Gastrocnemius medialis (tissue), 4 donors: ENCODE data around the gene CFAP299. TPM values are rescaled to one million over a fixed set of nuclear protein-coding genes. Genes with fewer than 3 reads are reported as not detected.

Source experiments
- ATAC-seq, 2 donors: fragments of 150-250 bp; one replicate each; pipeline ENCODE4 v1.9.1; 2016
- DNase-seq, 2 donors: peaks; one replicate each; pipeline ENCODE4 v3.0.0-alpha.2; 2019
- H3K27ac ChIP-seq, 4 donors: fragments of 200-600 bp; sonication (generic); 1 replicate in 1 of 4; 2 replicates in 3 of 4; pipeline ENCODE4 v1.5.1; 2016 to 2018; ENCODE audit warnings: mild to moderate bottlenecking in 2 of 4, moderate library complexity in 1 of 4
- H3K27me3 ChIP-seq, 3 donors: fragments of 200-600 bp; sonication (generic) in 2 of 3; 1 replicate in 1 of 3; 2 replicates in 2 of 3; pipeline versions ENCODE4 v1.5.1 to v1.6.0; 2016 to 2019; ENCODE audit warnings: mild to moderate bottlenecking in 1 of 3, moderate library complexity in 1 of 3
- H3K36me3 ChIP-seq, 2 donors: fragments of 200-600 bp; sonication (generic) in 1 of 2; one replicate each; pipeline ENCODE4 v1.5.1; 2017 to 2018
- H3K4me1 ChIP-seq, 2 donors: fragments of 200-600 bp; sonication (generic) in 1 of 2; one replicate each; pipeline ENCODE4 v1.5.1; 2016 to 2017; ENCODE audit warnings: mild to moderate bottlenecking in 2 of 2
- H3K4me3 ChIP-seq, 4 donors: fragments of 200-600 bp; sonication (generic) in 3 of 4; 1 replicate in 1 of 4; 2 replicates in 3 of 4; pipeline ENCODE4 v1.5.1; 2016 to 2019; ENCODE audit warnings: mild to moderate bottlenecking in 2 of 4
- H3K9me3 ChIP-seq, 3 donors: fragments of 200-600 bp; sonication (generic) in 2 of 3; 1 replicate in 1 of 3; 2 replicates in 2 of 3; pipeline ENCODE4 v1.5.1; 2016 to 2019
- POLR2A ChIP-seq, 2 donors: fragments of 450-650 bp; IDR thresholded peaks; one replicate each; pipeline ENCODE4 v1.6.1; 2017; ENCODE audit warnings: antibody characterized with exemption in 2 of 2, mild to moderate bottlenecking in 2 of 2, moderate library complexity in 2 of 2
- in situ Hi-C, 4 donors: fragments of 200-750 bp; cut with MboI; loops; one replicate each; pipeline versions ENCODE4 v1.15.0 to v1.8.0; 2017; ENCODE audit warnings: low sequenced_read_pairs in 4 of 4
- intact Hi-C: fragments of 100-400 bp; cut with DNase I; formaldehyde crosslinking; loops from one replicate; pipeline ENCODE4 v1.15.1; 2023; ENCODE audit warnings: low total_unique reads
- total RNA-seq, 4 donors: library from RNA; depleted of rRNA; stranded (reverse); fragments of >200 nt; gene quantifications; one replicate each; pipeline versions ENCODE4 v1.1.0 to v1.2.3, GENCODE V29; 2016
- TF ChIP-seq, protein P1 (sequence below), 5 experiments: fragments of 450-650 bp in 3 of 5; fragments of 200-600 bp in 2 of 5; sonication (generic) in 2 of 5; IDR thresholded peaks in 4 of 5; conservative IDR thresholded peaks in 1 of 5; 1 replicate in 4 of 5; 2 replicates in 1 of 5; pipeline ENCODE4 v1.5.1; 2016 to 2019; ENCODE audit warnings: antibody characterized with exemption in 5 of 5, mild to moderate bottlenecking in 3 of 5, moderate library complexity in 3 of 5

CFAP299 gene
- total RNA-seq, 4 donors from 2014 or later = not detected

DNA sequence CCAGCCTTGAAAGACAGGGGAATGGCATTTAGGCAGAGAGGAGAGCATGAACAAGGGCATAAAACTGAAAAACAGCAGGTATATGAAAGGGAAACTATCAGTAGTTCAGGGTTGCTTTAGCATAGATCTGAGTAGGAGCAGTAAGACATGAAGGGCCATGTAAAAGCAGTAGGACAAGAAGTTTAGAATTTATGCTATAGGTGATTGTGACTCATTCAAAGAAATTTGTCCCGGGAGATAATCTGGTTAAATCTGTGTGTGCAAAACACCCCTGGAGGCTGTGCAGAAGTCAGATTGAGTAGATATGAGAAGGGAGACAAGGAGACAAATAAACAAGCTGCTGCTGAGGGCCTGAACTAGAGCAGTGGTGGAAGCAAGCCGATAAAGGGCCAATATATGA lies 585.9 kb downstream of the CFAP299 start:
- H3K4me3 ChIP-seq = no peak overlapping the region
- TF ChIP-seq POLR2A (IDR thresholded peaks at IDR 0.05) = no peak
- TF ChIP-seq, protein P1, sequence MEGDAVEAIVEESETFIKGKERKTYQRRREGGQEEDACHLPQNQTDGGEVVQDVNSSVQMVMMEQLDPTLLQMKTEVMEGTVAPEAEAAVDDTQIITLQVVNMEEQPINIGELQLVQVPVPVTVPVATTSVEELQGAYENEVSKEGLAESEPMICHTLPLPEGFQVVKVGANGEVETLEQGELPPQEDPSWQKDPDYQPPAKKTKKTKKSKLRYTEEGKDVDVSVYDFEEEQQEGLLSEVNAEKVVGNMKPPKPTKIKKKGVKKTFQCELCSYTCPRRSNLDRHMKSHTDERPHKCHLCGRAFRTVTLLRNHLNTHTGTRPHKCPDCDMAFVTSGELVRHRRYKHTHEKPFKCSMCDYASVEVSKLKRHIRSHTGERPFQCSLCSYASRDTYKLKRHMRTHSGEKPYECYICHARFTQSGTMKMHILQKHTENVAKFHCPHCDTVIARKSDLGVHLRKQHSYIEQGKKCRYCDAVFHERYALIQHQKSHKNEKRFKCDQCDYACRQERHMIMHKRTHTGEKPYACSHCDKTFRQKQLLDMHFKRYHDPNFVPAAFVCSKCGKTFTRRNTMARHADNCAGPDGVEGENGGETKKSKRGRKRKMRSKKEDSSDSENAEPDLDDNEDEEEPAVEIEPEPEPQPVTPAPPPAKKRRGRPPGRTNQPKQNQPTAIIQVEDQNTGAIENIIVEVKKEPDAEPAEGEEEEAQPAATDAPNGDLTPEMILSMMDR (IDR thresholded peaks at IDR 0.05 in 4 of 5, conservative IDR thresholded peaks at IDR 0.05 in 1 of 5) = no peak
- ATAC-seq = no peak
- H3K9me3 ChIP-seq = no peaks in the 10 kb centered on the region
- no peaks in the 10 kb centered on the region for H3K27me3 ChIP-seq
- no peaks in the 10 kb centered on the region for H3K4me1 ChIP-seq
- H3K36me3 ChIP-seq = no peaks in the 10 kb centered on the region
- no peak for DNase-seq
- in situ Hi-C loops (no loop called here), intact Hi-C loops (no loop called here)
- no peak overlapping the region for H3K27ac ChIP-seq

DNA sequence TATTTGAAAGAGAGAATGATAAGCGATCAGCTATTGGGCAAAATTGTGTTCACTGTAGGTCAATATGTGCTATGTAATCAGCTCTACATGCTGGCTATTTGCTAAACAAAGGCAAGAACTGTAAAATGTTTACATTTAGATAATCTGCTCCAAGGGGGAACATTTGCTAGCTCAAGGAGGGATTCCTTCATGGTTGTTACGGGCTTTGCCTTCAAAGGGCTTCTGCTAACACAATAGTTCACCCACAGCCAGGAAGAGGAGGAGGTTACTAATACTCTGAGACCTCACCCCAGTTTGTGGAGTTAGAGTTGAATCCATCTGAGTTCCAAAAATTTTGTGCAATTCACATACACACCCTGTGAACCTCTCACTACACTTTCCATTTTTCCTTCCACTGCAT lies 587.4 kb downstream of the CFAP299 start:
- DNase-seq (no peak), ATAC-seq (no peak)
- H3K4me3 ChIP-seq = no peak overlapping the region
- intact Hi-C loops = no loop called here
- TF ChIP-seq, protein P1 (IDR thresholded peaks at IDR 0.05 in 4 of 5, conservative IDR thresholded peaks at IDR 0.05 in 1 of 5) = no peak
- no peak for TF ChIP-seq POLR2A (IDR thresholded peaks at IDR 0.05)
- no peaks in the 10 kb centered on the region for H3K27me3 ChIP-seq
- no peaks in the 10 kb centered on the region for H3K9me3 ChIP-seq
- no peak overlapping the region for H3K27ac ChIP-seq
- in situ Hi-C loops = no loop called here
- no peaks in the 10 kb centered on the region for H3K4me1 ChIP-seq
- H3K36me3 ChIP-seq = no peaks in the 10 kb centered on the region

DNA sequence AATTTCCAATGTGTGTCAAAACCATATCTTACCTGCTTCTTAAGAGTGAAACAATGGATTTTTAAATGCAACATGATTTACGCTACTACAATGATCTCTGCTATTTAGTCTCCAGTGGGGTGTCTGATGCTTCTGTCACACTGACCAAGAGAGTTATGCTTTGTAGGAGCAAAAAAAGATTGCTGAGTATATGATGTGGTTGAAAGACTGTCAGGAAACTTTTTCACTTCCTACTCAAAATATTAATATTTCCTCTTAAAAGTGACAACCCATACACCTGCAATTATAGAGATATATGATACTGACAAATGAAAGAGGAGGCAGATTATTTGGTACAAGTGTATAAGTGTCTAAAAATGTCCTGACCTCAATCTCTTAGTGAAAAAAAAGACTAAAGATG lies 589.8 kb downstream of the CFAP299 start:
- in situ Hi-C loops (no loop called here), intact Hi-C loops (no loop called here)
- Histone ChIP-seq H3K36me3 (no peaks in the 10 kb centered on the region), H3K27ac (no peak overlapping the region), H3K9me3 (no peaks in the 10 kb centered on the region), H3K27me3 (no peaks in the 10 kb centered on the region), H3K4me1 (no peaks in the 10 kb centered on the region), H3K4me3 (no peak overlapping the region)
- TF ChIP-seq, protein P1 (IDR thresholded peaks at IDR 0.05 in 4 of 5, conservative IDR thresholded peaks at IDR 0.05 in 1 of 5) = no peak
- no peak for TF ChIP-seq POLR2A (IDR thresholded peaks at IDR 0.05)
- no peak for ATAC-seq
- no peak for DNase-seq

DNA sequence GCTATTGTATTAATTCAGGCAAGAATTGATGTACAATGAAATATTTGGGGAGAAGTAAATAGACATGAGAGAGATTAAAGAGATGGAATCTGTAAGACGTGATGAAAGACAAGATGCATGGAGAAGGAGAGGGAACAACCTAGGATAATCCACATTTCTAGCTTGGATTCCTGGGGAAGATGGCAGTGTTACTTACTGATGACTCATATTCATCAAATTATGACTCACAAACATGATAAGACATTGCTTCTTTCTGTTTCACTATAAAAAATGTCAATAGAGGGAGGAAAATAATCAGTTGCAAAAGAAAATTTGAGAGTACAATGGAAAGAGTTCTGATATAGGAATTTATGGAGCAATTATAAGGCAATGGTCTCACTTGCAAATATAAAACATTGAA lies 590.9 kb downstream of the CFAP299 start:
- no peaks in the 10 kb centered on the region for H3K27me3 ChIP-seq
- no peaks in the 10 kb centered on the region for H3K9me3 ChIP-seq
- in situ Hi-C loops (no loop called here), intact Hi-C loops (no loop called here)
- TF ChIP-seq POLR2A (IDR thresholded peaks at IDR 0.05) = no peak
- TF ChIP-seq, protein P1 (IDR thresholded peaks at IDR 0.05 in 4 of 5, conservative IDR thresholded peaks at IDR 0.05 in 1 of 5) = no peak
- no peak overlapping the region for H3K27ac ChIP-seq
- no peak for DNase-seq
- no peak for ATAC-seq
- no peaks in the 10 kb centered on the region for H3K4me1 ChIP-seq
- no peaks in the 10 kb centered on the region for H3K36me3 ChIP-seq
- no peak overlapping the region for H3K4me3 ChIP-seq

DNA sequence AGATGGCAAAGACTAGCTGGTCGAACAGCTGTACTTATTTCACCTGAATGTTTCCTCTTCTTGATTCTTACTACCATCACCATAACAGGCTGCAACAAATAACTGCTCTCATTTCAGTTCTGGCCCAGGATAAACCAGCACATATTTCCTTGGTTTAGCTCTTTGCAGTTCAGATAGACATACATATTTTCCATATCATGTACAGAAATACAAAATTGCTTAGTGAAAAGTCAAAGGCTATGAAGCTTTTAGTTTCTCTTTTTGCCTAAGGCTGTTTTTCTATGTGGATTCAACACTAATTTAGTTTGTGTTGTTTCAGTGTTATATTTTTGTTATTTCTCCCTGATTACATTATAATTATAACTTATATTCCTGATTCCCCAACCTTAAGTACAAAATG lies 591.4 kb downstream of the CFAP299 start:
- H3K36me3 ChIP-seq = no peaks in the 10 kb centered on the region
- H3K27me3 ChIP-seq = no peaks in the 10 kb centered on the region
- H3K4me1 ChIP-seq = no peaks in the 10 kb centered on the region
- H3K9me3 ChIP-seq = no peaks in the 10 kb centered on the region
- DNase-seq = no peak
- intact Hi-C loops = no loop called here
- no peak overlapping the region for H3K27ac ChIP-seq
- no peak for ATAC-seq
- no peak overlapping the region for H3K4me3 ChIP-seq
- no peak for TF ChIP-seq POLR2A (IDR thresholded peaks at IDR 0.05)
- TF ChIP-seq, protein P1 (IDR thresholded peaks at IDR 0.05 in 4 of 5, conservative IDR thresholded peaks at IDR 0.05 in 1 of 5) = no peak
- in situ Hi-C loops = no loop called here
